H9 (cell line): ENCODE data around the gene SLC24A3. TPM values are rescaled to one million over a fixed set of nuclear protein-coding genes. Genes with fewer than 3 reads are reported as not detected.

Experiments used
- DNase-seq: peaks from one replicate; pipeline ENCODE4 v3.0.0-alpha.2; 2017
- H2AFZ ChIP-seq: one replicate; pipeline ENCODE4 v1.6.1; 2013; ENCODE audit warnings: mild to moderate bottlenecking, low read length, control low read depth, moderate library complexity
- H2AK5ac ChIP-seq: 2 replicates; pipeline ENCODE4 v1.6.1; 2013; ENCODE audit warnings: low read length, control low read depth, mixed read lengths; ENCODE audit not compliant: insufficient read length
- H2BK120ac ChIP-seq: one replicate; pipeline ENCODE4 v1.6.1; 2013; ENCODE audit warnings: low read depth, mild to moderate bottlenecking, low read length, control low read depth, inconsistent platforms; ENCODE audit not compliant: poor library complexity, severe bottlenecking
- H2BK12ac ChIP-seq: 2 replicates; pipeline ENCODE4 v1.6.1; 2013; ENCODE audit warnings: low read length, control low read depth, mixed read lengths, low read depth; ENCODE audit not compliant: insufficient read length
- H2BK15ac ChIP-seq: 2 replicates; pipeline ENCODE4 v1.6.1; 2013; ENCODE audit warnings: low read depth, low read length, control low read depth
- H2BK20ac ChIP-seq: one replicate; pipeline ENCODE4 v1.6.1; 2013; ENCODE audit warnings: low read depth, mild to moderate bottlenecking, low read length, control low read depth, inconsistent platforms; ENCODE audit not compliant: poor library complexity, severe bottlenecking
- H2BK5ac ChIP-seq: 2 replicates; pipeline ENCODE4 v1.6.1; 2013; ENCODE audit warnings: low read length, control low read depth, mixed read lengths; ENCODE audit not compliant: insufficient read length
- H3K14ac ChIP-seq: 2 replicates; pipeline ENCODE4 v1.6.1; 2013; ENCODE audit warnings: low read length, control low read depth; ENCODE audit not compliant: insufficient read depth
- H3K18ac ChIP-seq: 2 replicates; pipeline ENCODE4 v1.6.1; 2013; ENCODE audit warnings: low read depth, mild to moderate bottlenecking, mixed read lengths, low read length, control low read depth; ENCODE audit not compliant: insufficient read length
- H3K23ac ChIP-seq: 2 replicates; pipeline ENCODE4 v1.6.1; 2013; ENCODE audit warnings: low read length, control low read depth, mixed read lengths, low read depth; ENCODE audit not compliant: insufficient read length
- H3K23me2 ChIP-seq: 2 replicates; pipeline ENCODE4 v1.6.1; 2013; ENCODE audit warnings: low read depth, mild to moderate bottlenecking, mixed read lengths, low read length, control low read depth; ENCODE audit not compliant: insufficient read length, poor library complexity, severe bottlenecking
- H3K27ac ChIP-seq: 2 replicates; pipeline ENCODE4 v1.5.1; 2013; ENCODE audit warnings: low read length, control low read depth, mixed read lengths, low read depth; ENCODE audit not compliant: insufficient read length
- H3K27me3 ChIP-seq: 2 replicates; pipeline ENCODE4 v1.6.1; 2013; ENCODE audit warnings: low read length, control low read depth, inconsistent platforms; ENCODE audit not compliant: insufficient read depth
- H3K4ac ChIP-seq: 2 replicates; pipeline ENCODE4 v1.6.1; 2013; ENCODE audit warnings: low read depth, mild to moderate bottlenecking, control low read depth, inconsistent platforms, low read length, moderate library complexity
- H3K4me1 ChIP-seq: 2 replicates; pipeline ENCODE4 v1.6.1; 2013; ENCODE audit warnings: low read length, control low read depth, inconsistent platforms; ENCODE audit not compliant: insufficient read depth
- H3K4me2 ChIP-seq: 2 replicates; pipeline ENCODE4 v1.6.1; 2013; ENCODE audit warnings: low read length, control low read depth, mixed read lengths; ENCODE audit not compliant: insufficient read length, insufficient read depth
- H3K56ac ChIP-seq: 2 replicates; pipeline ENCODE4 v1.6.1; 2013; ENCODE audit warnings: low read depth, mild to moderate bottlenecking, mixed read lengths, low read length, control low read depth; ENCODE audit not compliant: insufficient read length
- H3K79me1 ChIP-seq: 2 replicates; pipeline ENCODE4 v1.6.1; 2013; ENCODE audit warnings: low read depth, mild to moderate bottlenecking, moderate library complexity, low read length, control low read depth, inconsistent platforms; ENCODE audit not compliant: insufficient read depth, poor library complexity, severe bottlenecking
- H3K79me2 ChIP-seq: 2 replicates; pipeline ENCODE4 v1.6.1; 2013; ENCODE audit warnings: low read length, control low read depth, inconsistent platforms; ENCODE audit not compliant: insufficient read depth
- H3K9ac ChIP-seq: 2 replicates; pipeline ENCODE4 v1.6.1; 2013; ENCODE audit warnings: low read length, control low read depth, mixed read lengths; ENCODE audit not compliant: insufficient read length; ENCODE audit errors: extremely low read depth
- H3K9me3 ChIP-seq: one replicate; pipeline ENCODE4 v1.6.1; 2013; ENCODE audit warnings: low read depth, low read length, inconsistent platforms; ENCODE audit not compliant: control insufficient read depth
- H3T11ph ChIP-seq: one replicate; pipeline ENCODE4 v1.6.1; 2013; ENCODE audit warnings: mild to moderate bottlenecking, low read length, control low read depth, inconsistent platforms
- H4K20me1 ChIP-seq: one replicate; pipeline ENCODE4 v1.6.1; 2013; ENCODE audit not compliant: control insufficient read depth, insufficient read length, insufficient read depth
- H4K5ac ChIP-seq: 2 replicates; pipeline ENCODE4 v1.6.1; 2013; ENCODE audit warnings: low read depth, mild to moderate bottlenecking, mixed read lengths, low read length, control low read depth; ENCODE audit not compliant: insufficient read length
- H4K8ac ChIP-seq: replicated peaks from 2 replicates; pipeline ENCODE4 v1.6.1; 2013; ENCODE audit warnings: low read length, control low read depth, mixed read lengths, low read depth; ENCODE audit not compliant: insufficient read length
- H4K91ac ChIP-seq: 2 replicates; pipeline ENCODE4 v1.6.1; 2013; ENCODE audit warnings: low read depth, mild to moderate bottlenecking, moderate library complexity, mixed read lengths, low read length, control low read depth; ENCODE audit not compliant: insufficient read length
- H3K27ac Mint-ChIP-seq, 3 experiments: 2 replicates in 2 of 3; 3 replicates in 1 of 3; pipeline ENCODE4 v1.8.0; 2020 to 2021; ENCODE audit warnings: mixed read lengths in 3 of 3, mild to moderate bottlenecking in 1 of 3, moderate library complexity in 1 of 3
- H3K27me3 Mint-ChIP-seq: 2 replicates; pipeline ENCODE4 v1.8.0; 2021; ENCODE audit warnings: low read depth, mild to moderate bottlenecking, moderate library complexity, mixed read lengths
- H3K36me3 Mint-ChIP-seq, 3 experiments: 2 replicates in 2 of 3; 3 replicates in 1 of 3; pipeline ENCODE4 v1.8.0; 2020 to 2021; ENCODE audit warnings: low read depth in 3 of 3, mixed read lengths in 3 of 3; ENCODE audit not compliant: insufficient read depth in 1 of 3
- H3K4me1 Mint-ChIP-seq, 2 experiments: 2 replicates each; pipeline ENCODE4 v1.8.0; 2020; ENCODE audit warnings: mixed read lengths in 2 of 2
- H3K4me3 Mint-ChIP-seq, 2 experiments: 2 replicates in 1 of 2; 3 replicates in 1 of 2; pipeline ENCODE4 v1.8.0; 2020 to 2021; ENCODE audit warnings: mild to moderate bottlenecking in 2 of 2, mixed read lengths in 2 of 2, moderate library complexity in 1 of 2
- H3K9me3 Mint-ChIP-seq, 2 experiments: 2 replicates in 1 of 2; 3 replicates in 1 of 2; pipeline ENCODE4 v1.8.0; 2020; ENCODE audit warnings: mild to moderate bottlenecking in 2 of 2, mixed read lengths in 2 of 2, moderate library complexity in 1 of 2
- CTCF ChIP-seq: fragments of 200-600 bp; sonication (generic); conservative IDR thresholded peaks from 3 replicates; pipeline ENCODE4 v1.8.0; 2021; ENCODE audit warnings: antibody characterized with exemption, mild to moderate bottlenecking
- WGBS: extraction: QIAGEN DNeasy Blood & Tissue Kit; methylation state at CpG from one replicate; pipeline ENCODE4 v1.1.7; 2013; ENCODE audit warnings: missing lambda C conversion rate, low lambda C conversion rate, mixed read lengths; ENCODE audit not compliant: insufficient read length; ENCODE audit errors: extremely low coverage; 5-methylcytosine and 5-hydroxymethylcytosine counted together
- total RNA-seq: library from RNA; stranded (reverse); gene quantifications from 2 replicates; pipeline ENCODE4 v1.2.1, GENCODE V29; 2021

Gene SLC24A3
- total RNA-seq, 1 experiment from 2014 or later = 0.83 TPM

DNA sequence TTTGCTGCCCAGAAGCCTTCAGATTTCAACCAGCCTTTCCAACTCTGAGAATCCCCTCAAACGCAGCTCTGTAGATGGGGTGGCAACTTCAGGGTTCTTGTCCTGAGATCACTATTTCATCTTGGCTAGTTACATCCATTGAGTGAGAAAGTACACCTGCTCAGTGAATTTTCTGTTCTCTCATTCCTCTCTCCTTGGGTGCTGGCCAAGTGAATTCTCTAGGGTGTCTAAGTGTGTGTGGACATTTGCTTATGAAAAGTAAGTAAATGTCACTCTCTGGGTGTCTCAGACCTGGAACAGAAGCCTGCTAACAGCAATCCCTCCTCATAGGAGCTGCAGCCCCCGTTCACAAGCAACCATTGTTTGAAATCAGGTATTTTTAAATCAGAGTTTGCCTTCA, 549.4 kb downstream of the SLC24A3 start:
- H3K27me3 Mint-ChIP-seq = peaks cover 37% of the 10 kb centered on the region
- H2BK120ac ChIP-seq = no peak overlapping the region
- no peak overlapping the region for H2BK20ac ChIP-seq
- TF ChIP-seq CTCF = no peak
- H3K79me2 ChIP-seq = no peaks in the 10 kb centered on the region
- H4K91ac ChIP-seq = no peak overlapping the region
- no peak overlapping the region for H2BK15ac ChIP-seq
- peaks cover 15% of the 10 kb centered on the region for H3K23me2 ChIP-seq
- H3K36me3 Mint-ChIP-seq = peaks cover 0 to 2% (median 0%) of the 10 kb centered on the region in 3 experiments; a peak in 1 of 7 replicates
- no peak overlapping the region for H3K27ac Mint-ChIP-seq
- no peak overlapping the region for H3K4me2 ChIP-seq
- no peak overlapping the region for H3K14ac ChIP-seq
- 0 out of 2 replicates have a peak, but pooled peaks cover 2% of the 10 kb centered on the region for H3K4me1 ChIP-seq
- DNase-seq = no peak
- H3K4me3 Mint-ChIP-seq = no peak overlapping the region
- H3K18ac ChIP-seq = no peak overlapping the region
- no peaks in the 10 kb centered on the region for H4K20me1 ChIP-seq
- no peaks in the 10 kb centered on the region; a peak in 2 of 5 replicates for H3K9me3 Mint-ChIP-seq
- no peaks in the 10 kb centered on the region for H3K79me1 ChIP-seq
- no peak overlapping the region for H2BK12ac ChIP-seq
- no peak overlapping the region for H3K56ac ChIP-seq
- H4K5ac ChIP-seq = no peak overlapping the region
- H4K8ac ChIP-seq = no peak overlapping the region
- H3T11ph ChIP-seq = no peak overlapping the region
- no peak overlapping the region for H3K23ac ChIP-seq
- no peaks in the 10 kb centered on the region for H3K9me3 ChIP-seq
- no peak overlapping the region for H3K9ac ChIP-seq
- peaks cover 8 to 10% of the 10 kb centered on the region in 2 experiments for H3K4me1 Mint-ChIP-seq
- no peak overlapping the region for H2AK5ac ChIP-seq
- H2BK5ac ChIP-seq = no peak overlapping the region
- no CpG with 5 or more reads among the region's 2 CpGs for WGBS
- no peak overlapping the region for H3K4ac ChIP-seq
- no peak overlapping the region for H2AFZ ChIP-seq
- peaks cover 3% of the 10 kb centered on the region; the same call in 1 of the 2 replicates for H3K27me3 ChIP-seq
- no peak overlapping the region for H3K27ac ChIP-seq
